Neutrophil (primary cell): ENCODE data around the gene ASCL5.

Experiments
- H3K27ac ChIP-seq: fragments of 200-600 bp; sonication (generic); 2 replicates; pipeline ENCODE4 v1.5.1; 2016; ENCODE audit warnings: mild to moderate bottlenecking, moderate library complexity
- H3K27me3 ChIP-seq: fragments of 200-600 bp; sonication (generic); 2 replicates; pipeline ENCODE4 v1.6.0; 2016; ENCODE audit warnings: mild to moderate bottlenecking
- H3K36me3 ChIP-seq: fragments of 200-600 bp; sonication (generic); 2 replicates; pipeline ENCODE4 v1.5.1; 2017
- H3K4me1 ChIP-seq, 2 experiments: fragments of 200-600 bp in 1 of 2; sonication (generic) in 1 of 2; 1 replicate in 1 of 2; 2 replicates in 1 of 2; pipeline versions ENCODE4 v1.5.1 to v1.6.1; 2013 to 2016; ENCODE audit warnings: low read depth in 1 of 2, low read length in 1 of 2, mild to moderate bottlenecking in 1 of 2, moderate library complexity in 1 of 2; ENCODE audit not compliant: control insufficient read depth in 1 of 2, insufficient read depth in 1 of 2
- H3K4me3 ChIP-seq, 2 experiments: fragments of 200-600 bp in 1 of 2; sonication (generic) in 1 of 2; 1 replicate in 1 of 2; 2 replicates in 1 of 2; pipeline ENCODE4 v1.5.1; 2013 to 2016; ENCODE audit warnings: low read depth in 1 of 2, low read length in 1 of 2, mild to moderate bottlenecking in 1 of 2, moderate library complexity in 1 of 2
- H3K9me3 ChIP-seq: fragments of 200-600 bp; sonication (generic); 2 replicates; pipeline ENCODE4 v1.5.1; 2016
- TF ChIP-seq, protein P1 (sequence below): fragments of 200-600 bp; sonication (generic); IDR thresholded peaks from 2 replicates; pipeline ENCODE4 v1.5.1; 2016; ENCODE audit warnings: antibody characterized with exemption

Gene ASCL5

GRCh38 chr1:201155354-201155753, 28.4 kb upstream of the ASCL5 start:
- Histone ChIP-seq H3K27me3 (no peaks in the 10 kb centered on the region), H3K36me3 (peaks cover 7% of the 10 kb centered on the region), H3K9me3 (no peaks in the 10 kb centered on the region), H3K4me3 (no peak overlapping the region), H3K4me1 (peaks cover 13 to 19% of the 10 kb centered on the region in 2 experiments), H3K27ac (no peak overlapping the region)
- TF ChIP-seq, protein P1, sequence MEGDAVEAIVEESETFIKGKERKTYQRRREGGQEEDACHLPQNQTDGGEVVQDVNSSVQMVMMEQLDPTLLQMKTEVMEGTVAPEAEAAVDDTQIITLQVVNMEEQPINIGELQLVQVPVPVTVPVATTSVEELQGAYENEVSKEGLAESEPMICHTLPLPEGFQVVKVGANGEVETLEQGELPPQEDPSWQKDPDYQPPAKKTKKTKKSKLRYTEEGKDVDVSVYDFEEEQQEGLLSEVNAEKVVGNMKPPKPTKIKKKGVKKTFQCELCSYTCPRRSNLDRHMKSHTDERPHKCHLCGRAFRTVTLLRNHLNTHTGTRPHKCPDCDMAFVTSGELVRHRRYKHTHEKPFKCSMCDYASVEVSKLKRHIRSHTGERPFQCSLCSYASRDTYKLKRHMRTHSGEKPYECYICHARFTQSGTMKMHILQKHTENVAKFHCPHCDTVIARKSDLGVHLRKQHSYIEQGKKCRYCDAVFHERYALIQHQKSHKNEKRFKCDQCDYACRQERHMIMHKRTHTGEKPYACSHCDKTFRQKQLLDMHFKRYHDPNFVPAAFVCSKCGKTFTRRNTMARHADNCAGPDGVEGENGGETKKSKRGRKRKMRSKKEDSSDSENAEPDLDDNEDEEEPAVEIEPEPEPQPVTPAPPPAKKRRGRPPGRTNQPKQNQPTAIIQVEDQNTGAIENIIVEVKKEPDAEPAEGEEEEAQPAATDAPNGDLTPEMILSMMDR = no peak

DNA sequence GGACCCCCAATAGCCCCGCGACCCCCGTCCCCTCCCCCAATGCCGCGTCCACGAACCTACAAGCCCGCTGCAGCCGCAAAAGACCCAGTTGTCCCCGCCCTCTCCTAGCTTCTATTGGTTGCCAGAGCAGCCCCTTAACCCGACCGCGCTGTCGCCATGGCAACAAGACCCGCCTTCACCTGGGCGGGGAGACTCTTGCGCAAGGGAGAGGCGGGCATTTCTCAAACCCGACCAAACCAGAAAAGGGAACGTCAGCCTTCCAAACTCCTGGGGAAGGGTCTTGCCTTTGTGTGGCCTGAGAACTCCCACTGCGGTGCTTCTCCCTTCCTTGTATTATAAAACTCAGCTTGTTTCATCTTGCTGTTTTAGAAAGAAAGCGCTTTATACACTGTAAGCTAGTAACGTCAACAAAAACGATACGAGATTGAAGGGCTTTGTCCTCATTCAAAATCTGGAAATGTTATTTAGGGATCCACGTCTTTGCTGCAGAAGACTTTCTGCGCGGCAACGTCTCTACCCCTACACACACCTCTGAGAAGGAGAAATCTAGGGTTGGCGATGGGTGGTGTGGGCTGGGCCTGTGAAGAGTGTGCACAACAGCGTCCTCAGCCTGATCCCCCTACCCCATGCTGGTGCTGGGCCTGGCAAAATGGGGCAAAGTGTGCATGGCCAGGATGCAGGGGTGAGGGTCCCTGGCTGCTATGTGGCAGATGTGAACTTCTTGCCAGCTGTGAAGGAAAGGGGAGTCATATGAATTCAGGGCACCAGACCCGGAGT, 27.6 kb upstream of the ASCL5 start, which contains the start of gene TMEM9:
Gene TMEM9, minus strand, starts transcription at position 86 of the 777 bp plus-strand sequence. CDS start 551 bp downstream, outside the sequence.
- H3K36me3 ChIP-seq = peaks cover 15% of the 10 kb centered on the region
- H3K27me3 ChIP-seq = no peaks in the 10 kb centered on the region
- H3K9me3 ChIP-seq = no peaks in the 10 kb centered on the region
- TF ChIP-seq, protein P1 = no peak
- peak within 1 kb of the TSS; percentile 59 to 76 for H3K4me3 ChIP-seq
- H3K4me1 ChIP-seq = peaks cover 13 to 19% of the 10 kb centered on the region in 2 experiments
- peak within 1 kb of the TSS; percentile 21 for H3K27ac ChIP-seq

DNA sequence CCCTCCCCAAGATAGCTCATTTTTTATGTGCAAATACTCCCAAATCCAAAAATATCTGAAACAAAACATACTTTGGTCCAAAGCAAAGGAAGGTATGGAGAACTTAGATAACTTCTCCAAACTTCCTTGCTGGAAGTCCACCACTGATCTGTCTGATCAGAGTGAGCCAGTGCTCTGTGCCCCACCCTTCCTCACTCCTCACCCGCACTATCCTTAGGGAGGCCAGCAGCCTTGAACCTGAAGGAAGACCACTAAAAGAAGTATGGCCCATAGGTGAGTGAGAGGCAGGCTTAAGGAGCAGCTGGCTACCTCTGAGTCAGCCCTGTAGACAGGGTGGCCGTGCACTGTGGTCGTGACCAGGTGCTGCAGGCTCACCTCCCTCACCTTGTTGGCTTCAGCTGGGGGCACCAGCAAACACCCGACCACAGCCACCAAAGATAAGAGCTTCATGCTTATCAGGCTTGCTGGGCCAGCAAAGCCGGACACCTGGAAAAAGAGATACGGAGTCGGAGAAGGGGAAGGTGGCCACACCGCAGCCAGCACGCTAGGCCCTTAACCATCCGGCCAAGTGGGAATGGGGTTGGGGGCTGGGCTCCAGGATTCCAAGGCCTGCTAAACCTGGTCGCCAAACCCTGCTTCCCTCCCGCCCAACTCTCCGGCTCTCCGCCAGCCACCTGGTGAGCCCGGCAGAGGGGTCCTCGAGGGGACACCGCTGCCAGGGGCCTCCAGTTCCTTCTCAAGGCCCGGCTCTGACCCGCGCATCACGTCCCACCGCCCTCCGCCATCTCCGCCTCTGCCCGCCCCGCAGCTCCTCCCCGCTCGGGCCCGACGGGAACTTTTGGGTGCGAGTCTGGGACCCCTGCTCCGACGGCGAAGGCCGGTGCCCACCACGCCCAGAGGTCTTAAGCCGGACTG, 26.7 kb upstream of the ASCL5 start:
- Histone ChIP-seq H3K27me3 (no peaks in the 10 kb centered on the region), H3K4me3 (peak overlapping the region; percentile 59 to 76), H3K4me1 (peaks cover 13 to 19% of the 10 kb centered on the region in 2 experiments), H3K36me3 (peaks cover 15% of the 10 kb centered on the region), H3K27ac (peak overlapping the region; percentile 21), H3K9me3 (no peaks in the 10 kb centered on the region)
- TF ChIP-seq, protein P1 = no peak

DNA sequence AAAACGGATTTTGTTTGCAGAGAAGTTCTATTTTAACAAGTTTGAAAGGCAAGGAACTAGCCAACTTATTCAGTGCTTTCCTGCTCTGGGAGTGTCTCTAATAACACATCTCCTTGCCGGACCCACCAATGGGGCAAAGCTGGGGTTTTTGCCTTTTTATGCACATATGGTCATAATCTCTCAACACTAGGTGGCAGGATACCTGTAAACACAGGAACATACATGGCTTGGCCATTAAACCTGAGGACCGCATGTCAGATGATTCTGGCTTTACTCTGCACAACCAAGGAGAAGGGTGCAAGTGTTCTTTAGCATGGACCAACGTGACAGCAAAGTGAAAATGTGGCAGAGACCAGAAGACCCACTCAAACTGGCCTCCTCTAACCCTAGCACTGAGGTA, 22.4 kb upstream of the ASCL5 start:
- H3K36me3 ChIP-seq = peaks cover 39% of the 10 kb centered on the region
- H3K27ac ChIP-seq = no peak overlapping the region
- no peaks in the 10 kb centered on the region for H3K27me3 ChIP-seq
- H3K4me3 ChIP-seq = no peak overlapping the region
- no peaks in the 10 kb centered on the region for H3K9me3 ChIP-seq
- TF ChIP-seq, protein P1 = no peak
- peaks cover 8 to 12% of the 10 kb centered on the region in 2 experiments for H3K4me1 ChIP-seq

DNA sequence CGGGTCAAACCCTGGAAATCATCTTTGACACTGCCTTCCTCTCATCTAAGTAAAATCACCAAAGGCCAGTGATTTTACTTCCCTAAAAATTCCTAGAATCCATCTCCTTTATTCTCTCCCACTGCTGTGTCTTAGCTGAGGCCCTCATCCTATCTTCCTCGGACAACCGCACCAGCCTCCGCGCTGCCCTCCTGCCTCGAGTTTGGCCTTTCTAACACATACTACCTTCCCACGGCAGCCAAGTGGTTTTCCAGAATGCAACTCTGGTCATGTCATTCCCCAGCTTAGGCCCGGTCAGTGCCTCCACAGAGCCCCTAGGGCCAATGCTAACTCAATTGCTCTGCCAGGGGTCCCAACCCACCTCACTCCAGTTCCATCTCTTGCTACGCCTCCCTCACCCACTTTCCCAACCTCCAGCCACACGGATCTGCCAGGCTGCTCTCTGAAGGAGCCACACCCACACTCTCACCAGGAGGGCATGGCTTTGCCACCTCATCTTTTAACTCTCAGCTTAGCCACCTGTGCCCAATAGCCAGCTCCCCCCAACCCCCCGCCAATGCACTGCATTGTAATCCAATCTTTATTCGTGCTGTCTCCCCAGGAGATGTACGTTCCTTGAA, 20.5 kb upstream of the ASCL5 start:
- Histone ChIP-seq H3K9me3 (no peaks in the 10 kb centered on the region), H3K4me1 (no peaks in the 10 kb centered on the region), H3K27me3 (no peaks in the 10 kb centered on the region), H3K36me3 (peaks cover 57% of the 10 kb centered on the region), H3K4me3 (no peak overlapping the region), H3K27ac (no peak overlapping the region)
- TF ChIP-seq, protein P1 = no peak
